OCI-LY3 (cell line): ENCODE data around the gene FLRT2.

ENCODE experiments used
- CTCF ChIP-seq: fragments of 200-600, 300-600 bp; sonication (generic); IDR thresholded peaks from 2 replicates; pipeline ENCODE4 v1.5.1; 2014; ENCODE audit warnings: antibody characterized with exemption, low read length, low read depth
- EZH2phosphoT487 ChIP-seq: fragments of 200-600 bp; shearing (Covaris generic); IDR thresholded peaks from 2 replicates; pipeline ENCODE4 v1.6.1; 2018; ENCODE audit warnings: antibody characterized with exemption, mixed run types, low read depth

GRCh38 chr14:85546390-85546789, 16.4 kb downstream of the FLRT2 start:
- no peak for TF ChIP-seq CTCF
- no peak for TF ChIP-seq EZH2phosphoT487
